ENCODE results near the gene YBX3.
A peak's percentile ranks its signal among the peaks of the same experiment; 100 is the strongest.

Gene YBX3

GRCh38 chr12:10722905-10723746 is at the start of gene YBX3:
TSS of gene YBX3 (minus strand) at chr12:10723323. CDS start at chr12:10723111, 212 bp downstream.
- peak within 1 kb of the TSS; percentile 97 for H3K27ac ChIP-seq
- ChIA-PET CTCF (interaction anchor here (0.9 kb wide), 1 partner anchor 27 kb away, joined by 3 read pairs; no protein-coding TSS in a partner anchor), POLR2A (ENCODE audit: low non-redundant PET) (no interaction called here)
- peak; percentile 80 for DNase-seq (ENCODE audit: low spot score)
- no peak for TF ChIP-seq CTCF (conservative IDR thresholded peaks at IDR 0.05; ENCODE audit: low read depth)

GRCh38 chr12:10771132-10771733 is 48.1 kb upstream of the YBX3 start:
- ChIA-PET CTCF (interaction anchor here (0.6 to 4.2 kb wide), 12 partner anchors 9 to 1964 kb away, joined by 3 to 39 read pairs (median 4); no protein-coding TSS in a partner anchor), POLR2A (ENCODE audit: low non-redundant PET) (no interaction called here)
- TF ChIP-seq CTCF (conservative IDR thresholded peaks at IDR 0.05; ENCODE audit: low read depth): peak; percentile 49
- H3K27ac ChIP-seq: no peak overlapping the region
- peak; percentile 26 for DNase-seq (ENCODE audit: low spot score)

- CTCF ChIA-PET: no interaction called here
- POLR2A ChIA-PET (ENCODE audit: low non-redundant PET): no interaction called here
- DNase-seq (ENCODE audit: low spot score): no peak
- no peak for TF ChIP-seq CTCF (conservative IDR thresholded peaks at IDR 0.05; ENCODE audit: low read depth)
- H3K27ac ChIP-seq: no peak overlapping the region
Observed at GRCh38 chr12:10759657-10760056, 36.5 kb upstream of the YBX3 start.

GRCh38 chr12:10756194-10756593 is 33.1 kb upstream of the YBX3 start:
- no peak overlapping the region for H3K27ac ChIP-seq
- no peak for TF ChIP-seq CTCF (conservative IDR thresholded peaks at IDR 0.05; ENCODE audit: low read depth)
- DNase-seq (ENCODE audit: low spot score): no peak
- CTCF ChIA-PET: no interaction called here
- POLR2A ChIA-PET (ENCODE audit: low non-redundant PET): no interaction called here

GRCh38 chr12:10753059-10753458 is 29.9 kb upstream of the YBX3 start:
- ChIA-PET POLR2A (ENCODE audit: low non-redundant PET) (no interaction called here), CTCF (no interaction called here)
- no peak overlapping the region for H3K27ac ChIP-seq
- peak; percentile 16 for DNase-seq (ENCODE audit: low spot score)
- TF ChIP-seq CTCF (conservative IDR thresholded peaks at IDR 0.05; ENCODE audit: low read depth): no peak

- DNase-seq (ENCODE audit: low spot score): no peak
- no peak overlapping the region for H3K27ac ChIP-seq
- POLR2A ChIA-PET (ENCODE audit: low non-redundant PET): no interaction called here
- CTCF ChIA-PET: interaction anchor here (0.5 to 1.8 kb wide), 12 partner anchors 10 to 648 kb away, joined by 3 to 10 read pairs (median 4); partner anchors contain the start of gene YBX3
- TF ChIP-seq CTCF (conservative IDR thresholded peaks at IDR 0.05; ENCODE audit: low read depth): peak; percentile 44
Observed at GRCh38 chr12:10750385-10750727, 27.2 kb upstream of the YBX3 start.
